KOPT-K1 (cell line): ENCODE measurements around the gene PIN1.

Source experiments
- H3K27ac ChIP-seq: fragments of 200-600 bp; sonication (generic); 2 replicates; pipeline ENCODE4 v1.5.1; 2016; ENCODE audit warnings: antibody characterized with exemption, mild to moderate bottlenecking, low read depth, low read length; ENCODE audit not compliant: poor library complexity, severe bottlenecking
- H3K36me3 ChIP-seq: fragments of 200-600 bp; sonication (generic); 2 replicates; pipeline ENCODE4 v1.5.1; 2017; ENCODE audit warnings: antibody characterized with exemption, mild to moderate bottlenecking, low read length, moderate library complexity; ENCODE audit not compliant: insufficient read depth
- H3K9me3 ChIP-seq: fragments of 200-600 bp; sonication (generic); 2 replicates; pipeline ENCODE4 v1.5.1; 2017; ENCODE audit warnings: antibody characterized with exemption, low read length, mild to moderate bottlenecking; ENCODE audit not compliant: insufficient read depth, poor library complexity, severe bottlenecking

Gene PIN1

GRCh38 chr19:9858766-9859165 is 23.6 kb downstream of the PIN1 start:
- no peaks in the 10 kb centered on the region for H3K9me3 ChIP-seq
- peak overlapping the region; percentile 62 for H3K27ac ChIP-seq
- no peaks in the 10 kb centered on the region for H3K36me3 ChIP-seq

DNA sequence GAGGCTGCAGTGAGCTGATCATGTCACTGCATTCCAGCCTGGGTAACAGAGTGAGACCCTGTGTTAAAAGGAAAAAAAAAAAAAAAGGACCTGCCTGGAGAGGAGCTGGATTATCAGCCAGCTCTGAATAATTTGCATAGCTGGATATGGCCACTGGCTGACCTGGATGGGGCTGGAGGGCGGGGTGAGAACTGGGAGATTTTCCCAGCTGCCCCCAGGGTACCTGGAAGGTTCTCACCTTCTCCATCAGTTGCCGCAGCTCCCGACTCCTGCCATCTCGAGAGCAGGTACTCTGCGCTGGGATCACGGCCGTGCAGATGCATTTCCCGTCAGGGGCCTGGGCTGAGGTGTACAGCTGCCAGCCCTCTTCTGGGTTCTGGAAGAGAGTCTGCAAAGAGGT is 25.3 kb downstream of the PIN1 start:
- Histone ChIP-seq H3K9me3 (no peaks in the 10 kb centered on the region), H3K36me3 (no peaks in the 10 kb centered on the region)

GRCh38 chr19:9861503-9861902 is 26.4 kb downstream of the PIN1 start:
- Histone ChIP-seq H3K9me3 (no peaks in the 10 kb centered on the region), H3K36me3 (no peaks in the 10 kb centered on the region), H3K27ac (no peak overlapping the region)

More for the DNA sequence above, 25.3 kb downstream of the PIN1 start:
- no peak overlapping the region for H3K27ac ChIP-seq

- H3K27ac ChIP-seq: no peak overlapping the region
- H3K36me3 ChIP-seq: no peaks in the 10 kb centered on the region
- H3K9me3 ChIP-seq: no peaks in the 10 kb centered on the region
Measured at GRCh38 chr19:9862938-9863337, 27.8 kb downstream of the PIN1 start.

GRCh38 chr19:9863759-9864158 is 28.6 kb downstream of the PIN1 start:
- no peaks in the 10 kb centered on the region for H3K36me3 ChIP-seq
- H3K27ac ChIP-seq: no peak overlapping the region

GRCh38 chr19:9865732-9866501 is 30.8 kb downstream of the PIN1 start:
- Histone ChIP-seq H3K36me3 (no peaks in the 10 kb centered on the region), H3K9me3 (no peaks in the 10 kb centered on the region), H3K27ac (peak overlapping the region; percentile 33)

More at GRCh38 chr19:9863759-9864158, 28.6 kb downstream of the PIN1 start:
- no peaks in the 10 kb centered on the region for H3K9me3 ChIP-seq

DNA sequence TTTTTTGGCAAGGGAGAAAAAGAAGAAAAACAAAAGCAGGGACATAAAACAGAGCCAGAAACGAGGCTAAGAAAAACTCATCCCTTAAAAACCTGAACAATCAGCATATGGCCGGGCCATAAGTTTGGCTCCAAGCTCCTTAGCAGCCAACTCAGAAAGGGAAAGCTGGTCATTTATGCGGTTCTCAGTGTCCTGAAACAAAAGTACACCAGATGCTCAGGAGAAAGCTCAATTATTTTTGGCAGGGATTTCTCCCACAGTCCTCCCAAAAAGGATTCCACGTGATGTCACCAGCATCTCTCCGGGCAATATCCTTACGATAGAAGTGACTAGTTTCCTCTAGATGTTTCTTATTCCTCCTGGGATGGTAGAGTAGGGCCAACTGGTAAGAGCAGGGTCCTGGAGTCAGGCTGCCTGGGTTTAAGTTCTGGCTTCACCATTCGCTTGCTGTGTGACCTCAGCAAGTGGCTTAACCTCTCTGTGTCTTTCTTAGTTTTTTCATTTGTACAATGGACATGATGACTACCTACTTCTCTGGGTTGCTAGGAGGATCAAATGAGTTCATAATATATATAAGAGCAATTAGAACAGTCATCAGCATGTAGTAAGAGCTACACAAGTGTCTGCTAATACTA is 34.0 kb downstream of the PIN1 start:
- H3K27ac ChIP-seq: no peak overlapping the region
- no peaks in the 10 kb centered on the region for H3K36me3 ChIP-seq
- no peaks in the 10 kb centered on the region for H3K9me3 ChIP-seq

GRCh38 chr19:9871626-9872338 is 36.7 kb downstream of the PIN1 start:
- Histone ChIP-seq H3K36me3 (no peaks in the 10 kb centered on the region), H3K27ac (no peak overlapping the region), H3K9me3 (no peaks in the 10 kb centered on the region)

DNA sequence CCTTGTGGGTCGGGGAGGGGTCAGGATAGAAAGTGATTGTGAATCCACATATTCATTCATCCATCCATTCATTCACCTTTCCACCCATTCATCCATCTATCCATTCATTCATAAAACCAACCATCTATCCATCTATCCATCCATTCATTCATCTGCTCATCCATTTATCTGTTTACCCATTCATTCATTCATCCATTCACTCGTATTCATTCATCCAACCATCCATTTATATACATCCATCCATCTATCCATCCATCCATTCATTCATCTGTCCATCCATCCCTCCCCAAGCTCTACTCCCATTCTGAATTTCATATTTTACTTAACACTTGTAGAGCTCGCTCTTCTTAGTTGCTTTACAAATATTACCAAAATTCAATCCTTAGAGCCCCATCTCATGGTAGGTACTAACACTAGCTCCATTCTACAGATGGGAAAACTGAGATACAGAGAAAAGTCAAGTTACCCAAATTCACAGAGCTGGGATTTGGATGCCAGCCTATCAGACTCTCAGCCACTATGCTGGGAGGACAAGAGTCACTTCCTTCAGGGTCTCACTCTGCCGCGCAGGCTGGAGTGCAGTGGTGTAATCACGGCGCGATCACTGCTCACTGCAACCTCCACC is 37.6 kb downstream of the PIN1 start:
- H3K27ac ChIP-seq: no peak overlapping the region

DNA sequence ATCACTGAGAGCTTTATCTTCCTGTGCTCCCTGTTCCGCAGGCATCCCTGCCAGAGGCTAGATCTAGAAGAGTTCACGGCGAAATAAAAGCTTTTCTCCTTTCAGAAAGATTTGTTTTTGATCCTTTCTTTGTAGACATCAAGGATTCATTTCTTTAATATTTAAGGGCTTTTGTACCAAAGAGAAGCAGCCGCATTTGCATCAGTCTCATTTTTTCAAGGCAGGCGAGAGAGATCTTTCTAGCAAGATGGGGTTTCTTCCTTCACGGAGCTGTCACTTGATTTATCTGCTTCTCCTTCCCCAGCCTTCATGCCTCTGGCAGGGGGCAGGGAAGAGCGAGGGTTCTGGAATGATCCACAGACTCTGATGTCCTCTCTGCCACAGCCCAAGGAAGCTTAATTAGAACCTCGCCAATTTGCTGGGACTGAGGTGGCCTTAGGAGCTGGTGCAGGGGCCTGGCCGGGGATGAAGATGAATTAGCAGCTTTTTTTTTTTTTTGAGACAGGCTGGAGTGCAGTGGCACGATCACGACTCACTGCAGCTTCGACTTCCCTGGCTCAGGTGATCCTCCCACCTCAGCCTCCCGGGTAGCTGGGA is 40.0 kb downstream of the PIN1 start:
- Histone ChIP-seq H3K36me3 (no peaks in the 10 kb centered on the region), H3K27ac (no peak overlapping the region), H3K9me3 (no peaks in the 10 kb centered on the region)

More for the DNA sequence above, 37.6 kb downstream of the PIN1 start:
- H3K36me3 ChIP-seq: no peaks in the 10 kb centered on the region
- no peaks in the 10 kb centered on the region for H3K9me3 ChIP-seq

GRCh38 chr19:9875796-9876195 is 40.7 kb downstream of the PIN1 start:
- no peak overlapping the region for H3K27ac ChIP-seq

DNA sequence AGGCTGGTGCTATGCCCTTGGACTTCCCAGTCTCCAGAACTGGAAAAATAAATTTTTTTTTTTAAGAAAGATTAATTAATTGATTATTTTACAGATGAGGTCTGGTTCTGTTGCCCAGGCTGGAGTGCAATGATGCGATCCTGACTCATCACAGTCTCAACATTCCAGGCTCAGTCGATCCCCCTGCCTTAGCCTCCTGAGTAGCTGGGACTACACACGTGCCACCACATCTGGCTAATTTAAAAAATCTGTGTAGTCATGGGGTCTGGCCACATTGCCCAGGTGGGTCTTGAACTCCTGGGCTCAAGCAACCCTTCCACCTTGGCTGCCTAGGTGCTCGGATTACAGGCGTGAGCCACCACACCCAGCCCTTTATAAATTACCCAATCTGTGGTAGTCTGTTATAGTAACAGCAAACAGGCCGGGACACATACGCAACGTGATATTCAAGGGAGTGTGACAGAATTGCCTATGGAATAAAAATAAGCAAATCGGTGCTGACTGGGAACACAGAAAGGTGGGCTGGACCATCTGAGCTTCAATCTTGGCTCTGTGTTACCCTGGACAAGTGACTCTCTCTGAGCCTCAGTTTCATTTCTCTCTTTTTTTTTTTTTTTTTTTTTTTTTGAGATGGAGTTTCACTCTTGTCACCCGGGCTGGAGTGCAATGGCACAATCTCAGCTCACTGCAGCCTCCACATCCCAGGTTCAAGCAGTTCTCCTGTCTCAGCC is 42.8 kb downstream of the PIN1 start:
- Histone ChIP-seq H3K27ac (no peak overlapping the region), H3K9me3 (no peaks in the 10 kb centered on the region), H3K36me3 (no peaks in the 10 kb centered on the region)

More at GRCh38 chr19:9875796-9876195, 40.7 kb downstream of the PIN1 start:
- H3K36me3 ChIP-seq: no peaks in the 10 kb centered on the region
- H3K9me3 ChIP-seq: no peaks in the 10 kb centered on the region

DNA sequence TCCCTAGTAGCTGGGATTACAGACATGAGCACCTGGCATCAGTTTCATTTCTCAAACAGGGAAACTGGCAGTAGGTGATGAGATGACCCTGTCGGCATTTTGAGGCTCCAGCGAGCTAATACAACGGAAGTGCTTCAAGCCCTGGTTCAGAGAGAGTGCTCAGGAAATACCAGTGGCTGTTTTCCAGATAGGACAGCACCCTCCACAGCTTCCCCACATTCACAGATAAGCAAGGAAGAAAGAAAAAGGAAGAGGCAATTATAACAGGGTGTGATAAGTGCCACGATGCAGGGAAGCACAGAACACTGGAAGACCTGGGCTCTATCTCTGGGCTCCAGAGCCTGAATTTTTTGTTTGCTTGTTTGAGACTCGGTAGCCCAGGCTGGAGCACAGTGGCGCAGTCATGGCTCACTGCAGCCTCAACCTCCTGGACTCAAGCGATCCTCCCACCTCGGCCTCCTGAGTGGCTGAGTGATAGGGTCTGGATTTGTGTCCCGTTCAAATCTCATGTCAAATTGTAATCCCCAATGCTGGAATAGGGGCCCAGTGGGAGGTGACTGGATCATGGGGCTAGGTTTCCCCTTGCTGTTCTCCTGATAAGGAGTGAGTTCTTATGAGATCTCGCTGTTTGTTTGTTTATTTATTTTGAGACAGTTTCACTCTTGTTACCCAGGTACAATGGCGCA is 43.5 kb downstream of the PIN1 start:
- Histone ChIP-seq H3K27ac (no peak overlapping the region), H3K36me3 (no peaks in the 10 kb centered on the region), H3K9me3 (no peaks in the 10 kb centered on the region)

GRCh38 chr19:9881720-9882119 is 46.6 kb downstream of the PIN1 start:
- no peaks in the 10 kb centered on the region for H3K36me3 ChIP-seq
- H3K27ac ChIP-seq: no peak overlapping the region
- H3K9me3 ChIP-seq: no peaks in the 10 kb centered on the region
